K562 (cell line): ENCODE measurements around the gene ACOT7. TPM values are rescaled to one million over a fixed set of nuclear protein-coding genes. Genes with fewer than 3 reads are reported as not detected.

Experiments used
- CBFA2T2 ChIP-seq: fragments of 450-650 bp; conservative IDR thresholded peaks from 2 replicates; pipeline ENCODE4 v1.6.1; 2017; ENCODE audit warnings: mild to moderate bottlenecking
- CBX3 ChIP-seq, 2 experiments: IDR thresholded peaks; 1 replicate in 1 of 2; 2 replicates in 1 of 2; pipeline ENCODE4 v1.6.1; 2012; ENCODE audit warnings: inconsistent platforms in 2 of 2, low read length in 2 of 2, borderline replicate concordance in 1 of 2, control low read depth in 1 of 2
- CGGBP1 ChIP-seq: fragments of 250-450 bp; sonication (Bioruptor Pico); IDR thresholded peaks from 2 replicates; pipeline ENCODE4 v1.9.0; 2021; ENCODE audit warnings: mild to moderate bottlenecking
- DDX20 ChIP-seq: fragments of 450-650 bp; IDR thresholded peaks from 2 replicates; pipeline ENCODE4 v1.6.1; 2016; ENCODE audit warnings: missing genetic modification characterization, low read depth, mild to moderate bottlenecking, missing compliant biosample characterization, moderate library complexity
- E2F1 ChIP-seq: sonication (generic); formaldehyde crosslinking; IDR thresholded peaks from 2 replicates; pipeline ENCODE4 v1.8.1; 2023; ENCODE audit warnings: mild to moderate bottlenecking, missing genetic modification reagents, moderate library complexity
- HDAC1 ChIP-seq, 2 experiments: fragments of 450-650 bp; IDR thresholded peaks; 2 replicates each; pipeline ENCODE4 v1.6.1; 2016 to 2017; ENCODE audit warnings: inconsistent platforms in 1 of 2, mild to moderate bottlenecking in 1 of 2, moderate library complexity in 1 of 2
- JUN ChIP-seq, 2 experiments: sonication (generic) in 1 of 2; formaldehyde crosslinking in 1 of 2; IDR thresholded peaks; 2 replicates each; pipeline versions ENCODE4 v1.6.1 to v1.8.0; 2012 to 2022; ENCODE audit warnings: borderline replicate concordance in 2 of 2, mild to moderate bottlenecking in 2 of 2, improper control_type of control experiment in 1 of 2, low read depth in 1 of 2, low read length in 1 of 2, missing genetic modification reagents in 1 of 2
- LEF1 ChIP-seq: fragments of 450-650 bp; IDR thresholded peaks from 2 replicates; pipeline ENCODE4 v1.6.1; 2016; ENCODE audit warnings: mild to moderate bottlenecking
- MTF1 ChIP-seq: fragments of 250-450 bp; sonication (Bioruptor Pico); IDR thresholded peaks from 2 replicates; pipeline ENCODE4 v1.9.0; 2021; ENCODE audit warnings: moderate library complexity, mild to moderate bottlenecking, inconsistent platforms, borderline replicate concordance
- NBN ChIP-seq: fragments of 450-650 bp; IDR thresholded peaks from 2 replicates; pipeline ENCODE4 v1.6.1; 2016; ENCODE audit warnings: low read depth, mild to moderate bottlenecking
- NFXL1 ChIP-seq: fragments of 450-650 bp; formaldehyde crosslinking; IDR thresholded peaks from 2 replicates; pipeline ENCODE4 v1.4.0; 2021; ENCODE audit warnings: mild to moderate bottlenecking
- OTX1 ChIP-seq: fragments of 450-650 bp; formaldehyde crosslinking; IDR thresholded peaks from 2 replicates; pipeline ENCODE4 v1.4.0; 2022; ENCODE audit warnings: mild to moderate bottlenecking
- RUNX1 ChIP-seq: sonication (generic); IDR thresholded peaks from 2 replicates; pipeline ENCODE4 v1.6.1; 2016; ENCODE audit warnings: antibody characterized with exemption, low read depth
- TCFL5 ChIP-seq: fragments of 250-450 bp; sonication (Bioruptor Pico); conservative IDR thresholded peaks from 2 replicates; pipeline ENCODE4 v1.6.1; 2021; ENCODE audit warnings: mild to moderate bottlenecking, moderate library complexity, matching md5 sums
- ZBTB9 ChIP-seq: fragments of 450-650 bp; formaldehyde crosslinking; IDR thresholded peaks from 2 replicates; pipeline ENCODE4 v1.4.0; 2020; ENCODE audit warnings: mild to moderate bottlenecking, moderate library complexity
- ZNF263 ChIP-seq: sonication (generic); formaldehyde crosslinking; IDR thresholded peaks from 2 replicates; pipeline ENCODE4 v1.8.0; 2022; ENCODE audit warnings: mild to moderate bottlenecking, missing genetic modification reagents, borderline replicate concordance
- ZNF589 ChIP-seq: fragments of 200-800 bp; sonication (Bioruptor generic); IDR thresholded peaks from 2 replicates; pipeline ENCODE4 v1.6.1; 2016; ENCODE audit warnings: low read depth, missing genetic modification characterization, missing compliant biosample characterization
- polyA plus RNA-seq, 8 experiments: library from polyadenylated mRNA; depleted of rRNA in 4 of 8; stranded (reverse) in 5 of 8; unstranded in 3 of 8; fragments of >200 nt; fragmentation: Nextera tagmentation in 2 of 8; fragmentation: Illumina TruSeq in 1 of 8; extraction: Ambion mirVana in 2 of 8; extraction: Trizol in 1 of 8; gene quantifications; 2 replicates each; pipeline versions ENCODE4 v1.2.1 to v1.2.3, GENCODE V29; 2011 to 2014; ENCODE audit warnings: inconsistent platforms in 1 of 8, missing spikeins in 1 of 8
- total RNA-seq, 7 experiments: library from RNA; depleted of rRNA in 6 of 7; stranded (reverse); fragments of >200 nt in 6 of 7; fragmentation: Illumina TruSeq in 2 of 7; extraction: Trizol in 2 of 7; gene quantifications; 2 replicates each; pipeline versions ENCODE4 v1.2.1 to v1.2.3, GENCODE V29; 2011 to 2021; ENCODE audit warnings: low replicate concordance in 1 of 7
- TF ChIP-seq, protein P1 (sequence below): fragments of 450-650 bp; IDR thresholded peaks from one replicate; pipeline ENCODE4 v1.6.1; 2018; ENCODE audit warnings: mild to moderate bottlenecking, moderate library complexity; ENCODE audit not compliant: partially characterized antibody
- TF ChIP-seq, protein P2 (sequence below): fragments of 250-450 bp; sonication (Bioruptor Pico); IDR thresholded peaks from 2 replicates; pipeline ENCODE4 v1.8.0; 2022; ENCODE audit warnings: inconsistent platforms

ACOT7 gene
- total and polyA plus RNA-seq, 9 of the 15 experiments (the other 6 are each of a cell fraction or from before 2014, with no cell fraction given): 7.0 to 92.6 (median 37.2) TPM

DNA sequence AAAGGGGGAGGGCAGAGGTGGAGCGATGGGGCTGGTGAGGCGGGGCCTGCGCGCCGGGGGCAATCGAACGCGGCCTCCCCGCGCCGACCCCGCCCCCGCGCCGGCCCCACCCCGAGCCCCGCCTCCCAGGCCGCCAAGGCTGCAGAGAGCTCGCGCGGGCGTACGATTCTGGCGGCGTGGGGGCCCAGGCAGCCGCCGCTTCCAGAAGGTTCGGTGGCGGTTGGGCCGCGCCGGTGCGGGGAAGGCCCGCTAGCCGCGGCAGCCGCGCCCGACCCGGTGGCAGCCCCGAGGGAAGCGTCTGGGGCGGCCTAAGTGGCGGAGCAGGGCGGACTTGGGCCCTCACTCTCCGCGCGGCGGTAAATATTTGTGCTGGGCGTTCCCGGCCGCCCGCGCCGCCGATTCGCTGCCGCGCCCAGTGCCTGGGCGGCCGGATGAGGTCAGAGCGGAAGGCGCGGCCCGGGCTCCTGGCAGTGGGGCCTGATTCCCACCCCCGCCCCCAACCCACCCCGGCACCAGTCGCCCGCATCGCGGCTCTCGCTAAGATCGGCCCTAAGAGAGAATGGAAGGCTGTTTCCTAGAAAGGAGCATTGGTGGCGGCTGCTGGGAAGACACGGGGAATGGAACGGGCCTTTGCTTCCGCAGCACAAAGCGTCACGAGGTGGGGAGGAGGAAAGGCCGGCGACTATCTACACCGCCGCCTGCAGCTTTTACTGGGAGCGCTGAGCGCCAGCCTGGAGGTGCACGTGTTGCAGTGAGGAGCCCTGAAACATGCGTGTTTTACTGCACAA lies at the start of gene ACOT7 (continued):
- TF ChIP-seq JUN (IDR thresholded peaks at IDR 0.05; ENCODE audit: borderline replicate concordance, low read depth, low read length) (peak; percentile 71), JUN (CRISPR knock-in tag; IDR thresholded peaks at IDR 0.05; ENCODE audit: borderline replicate concordance) (no peak; the same call in 1 of the 2 replicates), LEF1 (peak; percentile 51; the same call in 1 of the 2 replicates), E2F1 (CRISPR knock-in tag) (peak; percentile 59; the same call in 1 of the 2 replicates), MTF1 (CRISPR knock-in tag) (no peak), HDAC1 (IDR thresholded peaks at IDR 0.05) (peak in 1 of 2 experiments; percentile 95; a peak in 3 of 4 replicates), ZNF263 (peak; percentile 67; the same call in 1 of the 2 replicates), CBFA2T2 (peak; percentile 27; the same call in 1 of the 2 replicates), CGGBP1 (CRISPR knock-in tag) (peak; percentile 31; the same call in 1 of the 2 replicates), OTX1 (CRISPR knock-in tag) (no peak), ZNF589 (no peak), TCFL5 (CRISPR knock-in tag) (no peak), NBN (peak; percentile 63; the same call in 1 of the 2 replicates), RUNX1 (peak; percentile 61; the same call in 1 of the 2 replicates), NFXL1 (no peak), CBX3 (IDR thresholded peaks at IDR 0.05; ENCODE audit: borderline replicate concordance in 1 of 2, low read length in 2 of 2) (peak in 1 of 2 experiments; percentile 88; a peak in 1 of 3 replicates), ZBTB9 (peak; percentile 86; the same call in 1 of the 2 replicates), DDX20 (tag) (no peak)
- TF ChIP-seq, protein P1, sequence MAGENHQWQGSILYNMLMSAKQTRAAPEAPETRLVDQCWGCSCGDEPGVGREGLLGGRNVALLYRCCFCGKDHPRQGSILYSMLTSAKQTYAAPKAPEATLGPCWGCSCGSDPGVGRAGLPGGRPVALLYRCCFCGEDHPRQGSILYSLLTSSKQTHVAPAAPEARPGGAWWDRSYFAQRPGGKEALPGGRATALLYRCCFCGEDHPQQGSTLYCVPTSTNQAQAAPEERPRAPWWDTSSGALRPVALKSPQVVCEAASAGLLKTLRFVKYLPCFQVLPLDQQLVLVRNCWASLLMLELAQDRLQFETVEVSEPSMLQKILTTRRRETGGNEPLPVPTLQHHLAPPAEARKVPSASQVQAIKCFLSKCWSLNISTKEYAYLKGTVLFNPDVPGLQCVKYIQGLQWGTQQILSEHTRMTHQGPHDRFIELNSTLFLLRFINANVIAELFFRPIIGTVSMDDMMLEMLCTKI: no peak
- TF ChIP-seq, protein P2, sequence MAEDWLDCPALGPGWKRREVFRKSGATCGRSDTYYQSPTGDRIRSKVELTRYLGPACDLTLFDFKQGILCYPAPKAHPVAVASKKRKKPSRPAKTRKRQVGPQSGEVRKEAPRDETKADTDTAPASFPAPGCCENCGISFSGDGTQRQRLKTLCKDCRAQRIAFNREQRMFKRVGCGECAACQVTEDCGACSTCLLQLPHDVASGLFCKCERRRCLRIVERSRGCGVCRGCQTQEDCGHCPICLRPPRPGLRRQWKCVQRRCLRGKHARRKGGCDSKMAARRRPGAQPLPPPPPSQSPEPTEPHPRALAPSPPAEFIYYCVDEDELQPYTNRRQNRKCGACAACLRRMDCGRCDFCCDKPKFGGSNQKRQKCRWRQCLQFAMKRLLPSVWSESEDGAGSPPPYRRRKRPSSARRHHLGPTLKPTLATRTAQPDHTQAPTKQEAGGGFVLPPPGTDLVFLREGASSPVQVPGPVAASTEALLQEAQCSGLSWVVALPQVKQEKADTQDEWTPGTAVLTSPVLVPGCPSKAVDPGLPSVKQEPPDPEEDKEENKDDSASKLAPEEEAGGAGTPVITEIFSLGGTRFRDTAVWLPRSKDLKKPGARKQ (CRISPR knock-in tag): no peak
